HG02981 (cell line): ENCODE measurements around the gene CRB1.

Experiments used
- ATAC-seq: cut with Tn5 transposase; IDR thresholded peaks from one replicate; pipeline ENCODE4 v1.9.1; 2021; ENCODE audit warnings: mild to moderate bottlenecking, moderate library complexity; ENCODE audit not compliant: unreplicated experiment

Gene CRB1

DNA sequence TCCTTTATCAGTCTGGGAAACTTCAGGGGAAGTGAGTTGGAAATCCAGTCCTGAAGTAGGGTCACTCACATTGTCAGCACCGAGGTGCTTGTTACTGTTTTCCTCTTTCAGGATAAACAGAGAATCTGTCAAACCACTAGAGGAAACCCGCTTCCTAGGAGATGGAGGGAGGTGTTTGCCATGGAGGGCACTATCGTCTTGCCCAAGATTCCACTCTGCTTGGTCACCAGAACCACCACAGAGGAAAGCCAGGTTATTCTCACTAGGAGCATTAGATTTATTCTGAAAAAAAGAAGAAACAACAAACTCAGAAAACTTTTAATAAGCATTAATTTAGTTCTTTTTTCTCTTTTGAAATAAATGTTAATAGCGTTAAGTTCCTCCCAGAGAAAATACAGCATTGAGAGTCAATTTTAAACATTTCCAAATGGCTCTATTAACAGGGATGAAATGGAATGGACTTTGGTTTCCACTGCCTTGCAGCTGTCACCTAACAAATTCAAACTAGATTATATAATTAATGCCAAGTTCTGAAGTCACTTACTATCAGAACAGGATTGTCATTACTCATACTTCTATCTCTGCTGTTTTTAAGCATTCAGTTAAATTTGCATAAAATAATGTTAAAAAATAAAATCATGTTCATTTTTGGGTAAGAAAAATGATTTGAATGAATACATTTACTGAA lies 242.8 kb downstream of the CRB1 start:
- no peak for ATAC-seq

GRCh38 chr1:197515421-197515820 lies 247.4 kb downstream of the CRB1 start:
- ATAC-seq: no peak

DNA sequence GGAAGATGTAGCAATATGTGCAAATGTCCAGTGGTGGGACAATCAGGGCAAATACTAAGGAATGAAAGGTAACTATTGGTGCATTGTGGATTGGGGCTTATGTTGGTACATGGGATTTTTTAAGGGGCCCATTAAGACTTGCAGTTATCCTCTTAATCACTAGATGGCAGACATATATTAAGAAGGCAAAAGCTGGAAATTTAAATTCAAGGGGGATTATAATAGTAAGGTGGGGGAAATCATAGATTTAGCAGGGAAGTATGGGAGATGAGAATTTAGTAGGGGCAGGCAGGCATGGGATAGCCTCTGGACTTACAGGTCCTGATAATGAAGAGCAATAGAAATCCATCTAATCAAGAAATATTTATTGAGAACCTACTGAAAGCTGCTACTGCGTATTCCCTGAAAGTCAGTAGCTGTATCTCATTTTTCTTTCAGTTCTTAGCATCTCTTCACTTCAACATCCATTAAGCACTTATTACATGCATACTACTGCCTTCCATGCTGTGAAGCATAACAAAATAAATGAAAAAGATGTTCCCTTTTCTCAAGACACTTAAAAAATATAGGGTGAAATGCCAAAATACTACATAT lies 251.8 kb downstream of the CRB1 start:
- no peak for ATAC-seq

GRCh38 chr1:197521118-197521739 lies 253.2 kb downstream of the CRB1 start:
- peak; percentile 83 for ATAC-seq

DNA sequence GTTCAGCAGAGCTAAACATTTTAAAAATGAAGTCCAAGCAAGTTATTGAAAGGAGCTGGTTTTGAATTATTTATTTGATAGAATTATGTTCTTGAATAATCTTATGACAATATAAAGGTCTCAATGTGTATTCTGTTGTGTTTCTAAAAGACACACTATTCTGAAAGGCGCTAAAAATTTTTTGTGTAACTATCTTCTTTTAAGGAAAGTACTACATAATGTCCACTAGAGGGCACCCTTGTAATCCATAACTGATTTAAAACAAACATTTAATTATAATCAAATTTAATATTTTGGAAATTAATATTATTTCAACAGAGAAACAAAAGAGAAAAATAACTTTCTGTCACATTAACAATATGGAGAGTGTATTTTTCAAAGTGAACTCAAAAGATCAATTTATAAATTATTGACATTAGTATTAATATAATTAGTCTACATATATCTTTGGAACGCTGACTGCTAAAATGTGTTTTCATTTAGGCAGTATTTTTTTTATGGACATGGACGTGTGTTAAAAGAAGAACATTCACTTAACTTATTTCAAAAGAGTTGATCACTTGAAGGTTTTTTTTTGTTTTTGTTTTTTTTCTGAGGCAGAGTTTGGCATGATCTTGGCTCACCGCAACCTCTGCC lies 258.8 kb downstream of the CRB1 start:
- no peak for ATAC-seq
